HepG2 (cell line): ENCODE data around the gene STMND1. TPM values are rescaled to one million over a fixed set of nuclear protein-coding genes. Genes with fewer than 3 reads are reported as not detected.
A peak's percentile ranks its signal among the peaks of the same experiment; 100 is the strongest.

Experiments used
- HMG20A ChIP-seq: IDR thresholded peaks from 2 replicates; pipeline ENCODE4 v1.6.1; 2016; ENCODE audit warnings: borderline replicate concordance
- KLF12 ChIP-seq: sonication (generic); formaldehyde crosslinking; IDR thresholded peaks from 2 replicates; pipeline ENCODE4 v1.4.0; 2020; ENCODE audit warnings: missing genetic modification reagents, borderline replicate concordance
- MAFK ChIP-seq, 2 experiments: IDR thresholded peaks in 1 of 2; conservative IDR thresholded peaks in 1 of 2; 2 replicates each; pipeline ENCODE4 v1.6.1; 2011; ENCODE audit warnings: improper control_type of control experiment in 2 of 2, low read length in 2 of 2
- MTF2 ChIP-seq: sonication (generic); formaldehyde crosslinking; IDR thresholded peaks from 2 replicates; pipeline ENCODE4 v1.5.0; 2020; ENCODE audit warnings: missing genetic modification reagents, borderline replicate concordance
- RAD21 ChIP-seq: fragments of 450-650 bp; formaldehyde crosslinking; IDR thresholded peaks from 2 replicates; pipeline ENCODE4 v1.5.0; 2020; ENCODE audit warnings: mild to moderate bottlenecking
- SPEN ChIP-seq: sonication (generic); formaldehyde crosslinking; IDR thresholded peaks from 2 replicates; pipeline ENCODE4 v1.5.1; 2020; ENCODE audit warnings: low read depth, mild to moderate bottlenecking, missing genetic modification reagents
- TAF15 ChIP-seq: fragments of 200-400 bp; formaldehyde crosslinking; IDR thresholded peaks from one replicate; pipeline ENCODE4 v1.6.1; 2018; ENCODE audit warnings: mild to moderate bottlenecking, low read depth, low read length; ENCODE audit not compliant: poor library complexity, severe bottlenecking
- ZFP37 ChIP-seq: sonication (generic); formaldehyde crosslinking; IDR thresholded peaks from 2 replicates; pipeline ENCODE4 v1.4.0; 2020; ENCODE audit warnings: missing genetic modification reagents, borderline replicate concordance
- ZFP62 ChIP-seq: sonication (generic); formaldehyde crosslinking; IDR thresholded peaks from 2 replicates; pipeline ENCODE4 v1.4.0; 2020; ENCODE audit warnings: missing genetic modification reagents
- ZNF10 ChIP-seq: sonication (generic); formaldehyde crosslinking; IDR thresholded peaks from 2 replicates; pipeline ENCODE4 v1.4.0; 2020; ENCODE audit warnings: mild to moderate bottlenecking, low read depth, missing genetic modification reagents, borderline replicate concordance
- ZNF143 ChIP-seq: sonication (generic); formaldehyde crosslinking; IDR thresholded peaks from 2 replicates; pipeline ENCODE4 v1.4.0; 2020; ENCODE audit warnings: missing genetic modification reagents
- ZNF24 ChIP-seq: fragments of 450-650 bp; IDR thresholded peaks from 2 replicates; pipeline ENCODE4 v1.6.1; 2017; ENCODE audit warnings: antibody characterized with exemption, mild to moderate bottlenecking
- ZNF343 ChIP-seq: sonication (generic); formaldehyde crosslinking; IDR thresholded peaks from 2 replicates; pipeline ENCODE4 v1.4.0; 2020; ENCODE audit warnings: mild to moderate bottlenecking, missing genetic modification reagents
- ZNF574 ChIP-seq: sonication (generic); formaldehyde crosslinking; IDR thresholded peaks from 2 replicates; pipeline ENCODE4 v1.4.0; 2020; ENCODE audit warnings: missing genetic modification reagents
- ZNF766 ChIP-seq: sonication (generic); formaldehyde crosslinking; IDR thresholded peaks from 2 replicates; pipeline ENCODE4 v1.5.0; 2020; ENCODE audit warnings: missing genetic modification reagents, borderline replicate concordance
- polyA plus RNA-seq, 8 experiments: library from polyadenylated mRNA; depleted of rRNA in 3 of 8; stranded (reverse) in 7 of 8; unstranded in 1 of 8; fragments of >200 nt; fragmentation: Illumina TruSeq in 4 of 8; extraction: Trizol in 4 of 8; gene quantifications; 2 replicates each; pipeline versions ENCODE4 v1.2.1 to v1.2.3, GENCODE V29; 2011 to 2016; ENCODE audit warnings: low read depth in 4 of 8, missing spikeins in 1 of 8, mixed read lengths in 1 of 8; ENCODE audit not compliant: insufficient read depth in 1 of 8
- total RNA-seq, 5 experiments: library from RNA; depleted of rRNA; stranded (reverse); fragments of >200 nt; fragmentation: Illumina TruSeq; extraction: Trizol; gene quantifications; 2 replicates each; pipeline ENCODE4 v1.2.3, GENCODE V29; 2016; ENCODE audit warnings: low read depth in 1 of 5
- TF ChIP-seq, protein P1 (sequence below): sonication (generic); formaldehyde crosslinking; IDR thresholded peaks from 2 replicates; pipeline ENCODE4 v1.4.0; 2020; ENCODE audit warnings: missing genetic modification reagents, mild to moderate bottlenecking, borderline replicate concordance
- TF ChIP-seq, protein P2 (sequence below): sonication (generic); formaldehyde crosslinking; IDR thresholded peaks from 2 replicates; pipeline ENCODE4 v1.8.1; 2023; ENCODE audit warnings: mild to moderate bottlenecking, inconsistent platforms, moderate library complexity, missing genetic modification reagents, borderline replicate concordance
- TF ChIP-seq, protein P3 (sequence below): sonication (generic); formaldehyde crosslinking; conservative IDR thresholded peaks from 2 replicates; pipeline ENCODE4 v1.4.0; 2020; ENCODE audit warnings: mild to moderate bottlenecking, missing genetic modification reagents, moderate library complexity
- TF ChIP-seq, protein P4 (sequence below): sonication (generic); formaldehyde crosslinking; IDR thresholded peaks from 2 replicates; pipeline ENCODE4 v1.9.0; 2022; ENCODE audit warnings: missing genetic modification reagents, mild to moderate bottlenecking, borderline replicate concordance
- TF ChIP-seq, protein P5 (sequence below): sonication (generic); formaldehyde crosslinking; IDR thresholded peaks from 2 replicates; pipeline ENCODE4 v1.8.1; 2023; ENCODE audit warnings: mild to moderate bottlenecking, missing genetic modification reagents, borderline replicate concordance

The STMND1 gene
- total and polyA plus RNA-seq, 2 of the 13 experiments (the other 11 are each of a cell fraction or from before 2014, with no cell fraction given), result not detected

DNA sequence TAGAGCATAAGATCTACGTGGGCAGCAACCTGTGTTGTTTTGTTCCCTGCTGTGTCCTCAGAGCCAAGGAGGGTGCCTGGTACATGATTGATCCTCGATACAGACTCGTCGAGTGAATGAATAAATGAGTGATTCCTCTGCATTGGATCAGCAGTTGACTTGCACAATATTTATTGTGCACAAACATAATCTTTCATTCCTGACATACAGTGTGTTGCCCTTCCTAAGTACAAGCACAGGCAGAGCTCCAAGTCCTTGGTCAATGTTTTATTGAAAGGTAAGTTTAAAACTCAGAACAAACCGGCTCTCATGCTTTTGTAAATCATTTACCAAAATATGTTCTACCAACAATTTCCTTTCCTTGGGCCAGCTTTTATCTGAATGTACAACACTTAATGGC, 57.4 kb downstream of the STMND1 start (continued):
- peak; percentile 60; the same call in 1 of the 2 replicates for TF ChIP-seq HMG20A (CRISPR knock-in tag)
- no peak for TF ChIP-seq SPEN
- TF ChIP-seq, protein P1, sequence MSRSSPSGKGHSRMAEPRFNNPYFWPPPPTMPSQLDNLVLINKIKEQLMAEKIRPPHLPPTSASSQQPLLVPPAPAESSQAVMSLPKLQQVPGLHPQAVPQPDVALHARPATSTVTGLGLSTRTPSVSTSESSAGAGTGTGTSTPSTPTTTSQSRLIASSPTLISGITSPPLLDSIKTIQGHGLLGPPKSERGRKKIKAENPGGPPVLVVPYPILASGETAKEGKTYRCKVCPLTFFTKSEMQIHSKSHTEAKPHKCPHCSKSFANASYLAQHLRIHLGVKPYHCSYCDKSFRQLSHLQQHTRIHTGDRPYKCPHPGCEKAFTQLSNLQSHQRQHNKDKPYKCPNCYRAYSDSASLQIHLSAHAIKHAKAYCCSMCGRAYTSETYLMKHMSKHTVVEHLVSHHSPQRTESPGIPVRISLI, result 0 out of 2 replicates have a peak, but pooled peaks have one; percentile 27
- TF ChIP-seq, protein P2, sequence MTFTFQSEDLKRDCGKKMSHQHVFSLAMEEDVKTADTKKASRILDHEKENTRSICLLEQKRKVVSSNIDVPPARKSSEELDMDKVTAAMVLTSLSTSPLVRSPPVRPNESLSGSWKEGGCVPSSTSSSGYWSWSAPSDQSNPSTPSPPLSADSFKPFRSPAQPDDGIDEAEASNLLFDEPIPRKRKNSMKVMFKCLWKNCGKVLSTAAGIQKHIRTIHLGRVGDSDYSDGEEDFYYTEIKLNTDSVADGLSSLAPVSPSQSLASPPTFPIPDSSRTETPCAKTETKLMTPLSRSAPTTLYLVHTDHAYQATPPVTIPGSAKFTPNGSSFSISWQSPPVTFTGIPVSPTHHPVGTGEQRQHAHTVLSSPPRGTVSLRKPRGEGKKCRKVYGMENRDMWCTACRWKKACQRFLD (CRISPR knock-in tag), result no peak
- TF ChIP-seq MAFK (conservative IDR thresholded peaks at IDR 0.05 in 1 of 2, IDR thresholded peaks at IDR 0.05 in 1 of 2; ENCODE audit: low read length in 2 of 2), result no peak
- no peak for TF ChIP-seq ZFP37 (CRISPR knock-in tag)
- TF ChIP-seq ZFP62, result no peak
- no peak for TF ChIP-seq ZNF143 (CRISPR knock-in tag)
- no peak for TF ChIP-seq MTF2 (CRISPR knock-in tag)
- TF ChIP-seq ZNF24, result peak; percentile 84
- TF ChIP-seq, protein P3, sequence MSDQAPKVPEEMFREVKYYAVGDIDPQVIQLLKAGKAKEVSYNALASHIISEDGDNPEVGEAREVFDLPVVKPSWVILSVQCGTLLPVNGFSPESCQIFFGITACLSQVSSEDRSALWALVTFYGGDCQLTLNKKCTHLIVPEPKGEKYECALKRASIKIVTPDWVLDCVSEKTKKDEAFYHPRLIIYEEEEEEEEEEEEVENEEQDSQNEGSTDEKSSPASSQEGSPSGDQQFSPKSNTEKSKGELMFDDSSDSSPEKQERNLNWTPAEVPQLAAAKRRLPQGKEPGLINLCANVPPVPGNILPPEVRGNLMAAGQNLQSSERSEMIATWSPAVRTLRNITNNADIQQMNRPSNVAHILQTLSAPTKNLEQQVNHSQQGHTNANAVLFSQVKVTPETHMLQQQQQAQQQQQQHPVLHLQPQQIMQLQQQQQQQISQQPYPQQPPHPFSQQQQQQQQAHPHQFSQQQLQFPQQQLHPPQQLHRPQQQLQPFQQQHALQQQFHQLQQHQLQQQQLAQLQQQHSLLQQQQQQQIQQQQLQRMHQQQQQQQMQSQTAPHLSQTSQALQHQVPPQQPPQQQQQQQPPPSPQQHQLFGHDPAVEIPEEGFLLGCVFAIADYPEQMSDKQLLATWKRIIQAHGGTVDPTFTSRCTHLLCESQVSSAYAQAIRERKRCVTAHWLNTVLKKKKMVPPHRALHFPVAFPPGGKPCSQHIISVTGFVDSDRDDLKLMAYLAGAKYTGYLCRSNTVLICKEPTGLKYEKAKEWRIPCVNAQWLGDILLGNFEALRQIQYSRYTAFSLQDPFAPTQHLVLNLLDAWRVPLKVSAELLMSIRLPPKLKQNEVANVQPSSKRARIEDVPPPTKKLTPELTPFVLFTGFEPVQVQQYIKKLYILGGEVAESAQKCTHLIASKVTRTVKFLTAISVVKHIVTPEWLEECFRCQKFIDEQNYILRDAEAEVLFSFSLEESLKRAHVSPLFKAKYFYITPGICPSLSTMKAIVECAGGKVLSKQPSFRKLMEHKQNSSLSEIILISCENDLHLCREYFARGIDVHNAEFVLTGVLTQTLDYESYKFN (CRISPR knock-in tag), result peak; percentile 65
- TF ChIP-seq TAF15, result no peak
- no peak for TF ChIP-seq KLF12
- TF ChIP-seq, protein P4, sequence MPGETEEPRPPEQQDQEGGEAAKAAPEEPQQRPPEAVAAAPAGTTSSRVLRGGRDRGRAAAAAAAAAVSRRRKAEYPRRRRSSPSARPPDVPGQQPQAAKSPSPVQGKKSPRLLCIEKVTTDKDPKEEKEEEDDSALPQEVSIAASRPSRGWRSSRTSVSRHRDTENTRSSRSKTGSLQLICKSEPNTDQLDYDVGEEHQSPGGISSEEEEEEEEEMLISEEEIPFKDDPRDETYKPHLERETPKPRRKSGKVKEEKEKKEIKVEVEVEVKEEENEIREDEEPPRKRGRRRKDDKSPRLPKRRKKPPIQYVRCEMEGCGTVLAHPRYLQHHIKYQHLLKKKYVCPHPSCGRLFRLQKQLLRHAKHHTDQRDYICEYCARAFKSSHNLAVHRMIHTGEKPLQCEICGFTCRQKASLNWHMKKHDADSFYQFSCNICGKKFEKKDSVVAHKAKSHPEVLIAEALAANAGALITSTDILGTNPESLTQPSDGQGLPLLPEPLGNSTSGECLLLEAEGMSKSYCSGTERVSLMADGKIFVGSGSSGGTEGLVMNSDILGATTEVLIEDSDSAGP (CRISPR knock-in tag), result no peak
- TF ChIP-seq ZNF766 (CRISPR knock-in tag), result no peak
- TF ChIP-seq RAD21, result no peak
- no peak for TF ChIP-seq ZNF343 (CRISPR knock-in tag)
- TF ChIP-seq ZNF10 (CRISPR knock-in tag), result no peak
- TF ChIP-seq, protein P5, sequence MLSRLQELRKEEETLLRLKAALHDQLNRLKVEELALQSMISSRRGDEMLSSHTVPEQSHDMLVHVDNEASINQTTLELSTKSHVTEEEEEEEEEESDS (CRISPR knock-in tag), result no peak
- TF ChIP-seq ZNF574, result no peak
